K562 (cell line): ENCODE data around the gene GCNT2. TPM values are rescaled to one million over a fixed set of nuclear protein-coding genes. Genes with fewer than 3 reads are reported as not detected.

Experiments
- ATAC-seq: fragments of 200-7000 bp; cut with Tn5 transposase; 3 replicates; pipeline ENCODE4 v1.9.1; 2020; ENCODE audit warnings: moderate library complexity
- BruUV-seq: library from RNA; stranded (reverse); fragments of 400-500 nt; replicated peaks from 2 replicates; lab custom pipeline; 2021; lab: Mats Ljungman, UMichigan
- CTCF ChIA-PET: fragments of 300-600 bp; formaldehyde crosslinking; extraction: SDS; loops from one replicate; lab custom pipeline; 2021; ENCODE audit warnings: low intra/inter-chr PET ratio; lab: Yijun Ruan, JAX
- POLR2A ChIA-PET: fragments of 300-600, 350-650 bp; sonication (Branson Sonifier 250); formaldehyde crosslinking; extraction: SDS; loops from one replicate; lab custom pipeline; 2021; ENCODE audit warnings: antibody characterized with exemption, inconsistent platforms; lab: Yijun Ruan, JAX
- DNase-seq, 4 experiments: peaks; one replicate each; pipeline versions ENCODE4 v3.0.0 to v3.0.0-alpha.2; 2011 to 2018; ENCODE audit warnings: low spot score in 3 of 4, mixed read lengths in 3 of 4; ENCODE audit errors: extremely low read depth in 1 of 4
- FAIRE-seq: peaks from 2 replicates; lab custom pipeline; 2011; peaks lifted over from hg19 to GRCh38; lab: Jason Lieb, UNC
- H2AFZ ChIP-seq: 2 replicates; pipeline ENCODE4 v1.6.0; 2011; ENCODE audit warnings: low read depth, low read length, control low read depth, inconsistent platforms
- H3K27ac ChIP-seq: fragments of 200-600 bp; 3 replicates; pipeline ENCODE4 v1.8.0; 2011; ENCODE audit warnings: low read depth, mild to moderate bottlenecking, control low read depth, inconsistent platforms, low read length, moderate library complexity, mixed read lengths; ENCODE audit errors: extremely low read depth
- H3K27me3 ChIP-seq, 2 experiments: fragments of 300-600 bp in 1 of 2; 2 replicates in 1 of 2; 3 replicates in 1 of 2; pipeline versions ENCODE4 v1.6.0 to v1.8.0; 2011; ENCODE audit warnings: inconsistent platforms in 2 of 2, low read length in 2 of 2, mild to moderate bottlenecking in 1 of 2, mixed read lengths in 1 of 2, moderate library complexity in 1 of 2; ENCODE audit not compliant: control insufficient read depth in 2 of 2, insufficient read depth in 2 of 2
- H3K36me3 ChIP-seq: fragments of 300-600 bp; 3 replicates; pipeline ENCODE4 v1.8.0; 2011; ENCODE audit warnings: mild to moderate bottlenecking, low read length, inconsistent platforms; ENCODE audit not compliant: control insufficient read depth, insufficient read depth
- H3K4me1 ChIP-seq, 2 experiments: fragments of 200-600 bp in 1 of 2; replicated peaks in 1 of 2; 2 replicates in 1 of 2; 3 replicates in 1 of 2; pipeline versions ENCODE4 v1.5.1 to v1.8.0; 2011; ENCODE audit warnings: inconsistent platforms in 2 of 2, low read length in 2 of 2, mild to moderate bottlenecking in 1 of 2, mixed read lengths in 1 of 2, moderate library complexity in 1 of 2; ENCODE audit not compliant: control insufficient read depth in 2 of 2, insufficient read depth in 2 of 2
- H3K4me2 ChIP-seq: 2 replicates; pipeline ENCODE4 v1.6.1; 2011; ENCODE audit warnings: low read length, control low read depth, inconsistent platforms, mixed read lengths; ENCODE audit not compliant: insufficient read depth
- H3K4me3 ChIP-seq: fragments of 200-600 bp; sonication (generic), shearing (Covaris generic); 2 replicates; pipeline ENCODE4 v1.5.1; 2016; ENCODE audit warnings: control low read depth, inconsistent platforms
- H3K79me2 ChIP-seq: fragments of 200-600 bp; 3 replicates; pipeline ENCODE4 v1.8.0; 2011; ENCODE audit warnings: low read length, inconsistent platforms; ENCODE audit not compliant: control insufficient read depth, insufficient read depth
- H3K9ac ChIP-seq, 2 experiments: 2 replicates each; pipeline versions ENCODE4 v1.6.0 to v1.6.1; 2011; ENCODE audit warnings: low read depth in 2 of 2, low read length in 2 of 2, control low read depth in 1 of 2, inconsistent platforms in 1 of 2, mild to moderate bottlenecking in 1 of 2, mixed read lengths in 1 of 2; ENCODE audit not compliant: insufficient read depth in 1 of 2
- H3K9me1 ChIP-seq: one replicate; pipeline ENCODE4 v1.6.0; 2011; ENCODE audit warnings: inconsistent platforms, mild to moderate bottlenecking, low read length, moderate library complexity; ENCODE audit not compliant: control insufficient read depth, insufficient read depth
- H3K9me3 ChIP-seq: replicated peaks from 2 replicates; pipeline ENCODE4 v1.5.1; 2011; ENCODE audit warnings: low read depth, low read length, inconsistent platforms; ENCODE audit not compliant: control insufficient read depth, insufficient read depth
- H4K20me1 ChIP-seq: replicated peaks from 2 replicates; pipeline ENCODE4 v1.6.1; 2011; ENCODE audit warnings: low read length, inconsistent platforms, mixed read lengths; ENCODE audit not compliant: control insufficient read depth, insufficient read depth
- ATF1 ChIP-seq, 2 experiments: fragments of 450-650 bp in 1 of 2; IDR thresholded peaks; 2 replicates each; pipeline ENCODE4 v1.6.1; 2016; ENCODE audit warnings: missing compliant biosample characterization in 1 of 2, missing genetic modification characterization in 1 of 2
- C11orf30 ChIP-seq: fragments of 450-650 bp; IDR thresholded peaks from 2 replicates; pipeline ENCODE4 v1.6.1; 2016; ENCODE audit warnings: low read depth, mild to moderate bottlenecking
- CEBPB ChIP-seq: fragments of 450-650 bp; IDR thresholded peaks from 2 replicates; pipeline ENCODE4 v1.6.1; 2016; ENCODE audit warnings: missing genetic modification characterization, missing compliant biosample characterization
- CEBPG ChIP-seq, 3 experiments: fragments of 200-800 bp in 1 of 3; sonication (Bioruptor generic) in 1 of 3; sonication (generic) in 1 of 3; formaldehyde crosslinking in 1 of 3; IDR thresholded peaks in 2 of 3; conservative IDR thresholded peaks in 1 of 3; 2 replicates each; pipeline versions ENCODE4 v1.6.1 to v1.8.0; 2016 to 2022; ENCODE audit warnings: missing compliant biosample characterization in 2 of 3, missing genetic modification characterization in 2 of 3, mild to moderate bottlenecking in 1 of 3, missing genetic modification reagents in 1 of 3
- CTBP1 ChIP-seq: fragments of 450-650 bp; IDR thresholded peaks from 2 replicates; pipeline ENCODE4 v1.6.1; 2016; ENCODE audit warnings: borderline replicate concordance
- MAFG ChIP-seq: fragments of 450-650 bp; conservative IDR thresholded peaks from 2 replicates; pipeline ENCODE4 v1.6.1; 2016; ENCODE audit warnings: missing genetic modification characterization, missing compliant biosample characterization
- MAFK ChIP-seq: IDR thresholded peaks from 2 replicates; pipeline ENCODE4 v1.6.1; 2011; ENCODE audit warnings: low read length, improper control_type of control experiment
- MECOM ChIP-seq: fragments of 250-450 bp; sonication (Bioruptor Pico); IDR thresholded peaks from 2 replicates; pipeline ENCODE4 v1.8.0; 2022; ENCODE audit warnings: inconsistent platforms
- MEIS2 ChIP-seq: fragments of 450-650 bp; IDR thresholded peaks from 2 replicates; pipeline ENCODE4 v1.6.1; 2014; ENCODE audit warnings: mild to moderate bottlenecking; ENCODE audit not compliant: partially characterized antibody
- NFIC ChIP-seq: fragments of 450-650 bp; IDR thresholded peaks from 2 replicates; pipeline ENCODE4 v1.6.1; 2017; ENCODE audit warnings: mild to moderate bottlenecking, inconsistent platforms
- NR2C2 ChIP-seq, 2 experiments: fragments of 200-800 bp in 1 of 2; sonication (Bioruptor generic) in 1 of 2; sonication (generic) in 1 of 2; formaldehyde crosslinking in 1 of 2; IDR thresholded peaks; 2 replicates each; pipeline versions ENCODE4 v1.6.1 to v1.8.0; 2016 to 2022; ENCODE audit warnings: mild to moderate bottlenecking in 1 of 2, missing compliant biosample characterization in 1 of 2, missing genetic modification characterization in 1 of 2, missing genetic modification reagents in 1 of 2
- SIX5 ChIP-seq, 2 experiments: IDR thresholded peaks; 2 replicates each; pipeline ENCODE4 v1.6.1; 2011; ENCODE audit warnings: low read length in 2 of 2, borderline replicate concordance in 1 of 2, low read depth in 1 of 2, mild to moderate bottlenecking in 1 of 2, moderate library complexity in 1 of 2; ENCODE audit not compliant: insufficient read depth in 1 of 2
- TAF7 ChIP-seq: fragments of 450-650 bp; IDR thresholded peaks from 2 replicates; pipeline ENCODE4 v1.6.1; 2016; ENCODE audit warnings: missing genetic modification characterization, missing compliant biosample characterization
- ZNF274 ChIP-seq: IDR thresholded peaks from 2 replicates; pipeline ENCODE4 v1.6.1; 2011; ENCODE audit warnings: low read depth, mild to moderate bottlenecking, low read length, moderate library complexity, borderline replicate concordance
- ZNF316 ChIP-seq: fragments of 450-650 bp; IDR thresholded peaks from 2 replicates; pipeline ENCODE4 v1.6.1; 2016
- WGBS: fragments of 100-300 bp; shearing (Covaris generic); methylation state at CpG from one replicate; pipeline ENCODE4 v1.1.6; 2016; ENCODE audit warnings: low coverage, mixed read lengths; ENCODE audit not compliant: insufficient coverage; ENCODE audit errors: missing lambda C conversion rate; 5-methylcytosine and 5-hydroxymethylcytosine counted together
- in situ Hi-C: fragments of 300-500 bp; cut with MboI; formaldehyde crosslinking; loops from 4 replicates; pipeline ENCODE4 v1.15.0; 2018; ENCODE audit warnings: inconsistent platforms, mixed read lengths
- intact Hi-C: fragments of 100-400 bp; cut with micrococcal nuclease; formaldehyde crosslinking; loops from 2 replicates; pipeline ENCODE4 v1.14.2; 2022
- polyA plus RNA-seq, 8 experiments: library from polyadenylated mRNA; depleted of rRNA in 4 of 8; stranded (reverse) in 5 of 8; unstranded in 3 of 8; fragments of >200 nt; fragmentation: Nextera tagmentation in 2 of 8; fragmentation: Illumina TruSeq in 1 of 8; extraction: Ambion mirVana in 2 of 8; extraction: Trizol in 1 of 8; gene quantifications; 2 replicates each; pipeline versions ENCODE4 v1.2.1 to v1.2.3, GENCODE V29; 2011 to 2014; ENCODE audit warnings: inconsistent platforms in 1 of 8, missing spikeins in 1 of 8
- total RNA-seq, 7 experiments: library from RNA; depleted of rRNA in 6 of 7; stranded (reverse); fragments of >200 nt in 6 of 7; fragmentation: Illumina TruSeq in 2 of 7; extraction: Trizol in 2 of 7; gene quantifications; 2 replicates each; pipeline versions ENCODE4 v1.2.1 to v1.2.3, GENCODE V29; 2011 to 2021; ENCODE audit warnings: low replicate concordance in 1 of 7
- TF ChIP-seq, protein P1 (sequence below): fragments of 450-650 bp; IDR thresholded peaks from 2 replicates; pipeline ENCODE4 v1.6.1; 2016
- TF ChIP-seq, protein P2 (sequence below): sonication (generic); formaldehyde crosslinking; IDR thresholded peaks from 2 replicates; pipeline ENCODE4 v1.9.0; 2022; ENCODE audit warnings: mild to moderate bottlenecking, missing genetic modification reagents
- TF ChIP-seq, protein P3 (sequence below), 2 experiments: fragments of 450-650 bp; IDR thresholded peaks; 2 replicates each; pipeline ENCODE4 v1.6.1; 2016
- TF ChIP-seq, protein P4 (sequence below): fragments of 250-450 bp; sonication (Bioruptor Pico); IDR thresholded peaks from 2 replicates; pipeline ENCODE4 v1.8.0; 2021; ENCODE audit warnings: moderate library complexity, mild to moderate bottlenecking, inconsistent platforms

GCNT2 gene
- total and polyA plus RNA-seq, 9 of the 15 experiments (the other 6 are each of a cell fraction or from before 2014, with no cell fraction given), result 0.78 to 2.6 (median 1.6) TPM

DNA sequence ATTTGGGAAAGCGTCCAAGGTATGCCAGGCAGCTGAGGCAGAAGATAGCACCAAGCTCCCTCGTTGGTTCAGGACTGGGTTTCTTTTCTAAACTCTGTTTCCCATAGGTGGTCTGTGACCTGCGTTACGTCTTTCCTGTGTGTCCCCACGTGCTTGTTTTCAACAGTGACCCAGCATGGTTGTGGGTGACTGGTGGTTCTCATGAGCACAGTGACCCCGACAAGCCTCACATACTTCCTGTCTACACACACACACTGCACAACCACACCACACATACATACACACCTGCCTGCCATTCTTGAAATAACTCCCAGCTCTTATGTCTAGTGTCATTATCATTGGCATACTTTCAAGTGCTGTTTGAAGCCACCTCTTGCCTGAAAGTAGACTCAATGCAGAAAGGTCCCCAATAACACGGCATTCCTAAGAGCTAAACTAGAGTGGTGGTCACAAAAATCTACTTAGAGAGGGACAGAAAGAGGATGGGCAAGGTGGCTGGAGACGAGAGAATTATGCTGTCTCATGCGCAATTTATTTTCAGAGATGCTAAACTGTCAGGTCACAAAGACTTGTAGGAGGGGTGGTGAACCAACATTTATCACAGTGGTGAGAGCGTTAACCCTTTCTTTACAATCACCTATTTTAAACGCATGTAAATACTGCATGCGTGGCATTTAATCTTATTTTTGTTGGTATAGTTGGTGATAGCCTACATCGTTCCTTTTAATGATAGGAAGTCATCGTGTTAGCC is 66.7 kb downstream of the GCNT2 start:
- Histone ChIP-seq H3K4me3 (no peak overlapping the region), H3K4me2 (no peak overlapping the region), H2AFZ (no peak overlapping the region; the same call in 1 of the 2 replicates), H3K27me3 (peaks cover 5 to 39% of the 10 kb centered on the region in 2 experiments; a peak in 4 of 5 replicates), H3K9ac (no peak overlapping the region), H3K36me3 (no peaks in the 10 kb centered on the region), H3K9me3 (no peaks in the 10 kb centered on the region), H3K9me1 (no peaks in the 10 kb centered on the region), H3K4me1 (peaks cover 17 to 26% of the 10 kb centered on the region in 2 experiments), H4K20me1 (no peaks in the 10 kb centered on the region), H3K27ac (no peak overlapping the region), H3K79me2 (no peaks in the 10 kb centered on the region)
- DNase-seq, result peak in 2 of 4 experiments; percentile 36 to 38
- peak; percentile 57 for ATAC-seq
- intact Hi-C loops (no loop called here), in situ Hi-C loops (no loop called here)
- no TSS peak for BruUV-seq
- FAIRE-seq, result no peak
- ChIA-PET CTCF (no interaction called here), POLR2A (interaction anchor here (1.5 kb wide), 1 partner anchor 12 kb away, joined by 3 read pairs; no protein-coding TSS in a partner anchor)
- WGBS, result 11% methylated on average over 14 of the region's 14 CpGs
- TF ChIP-seq TAF7 (tag), result no peak
- 0 out of 2 replicates have a peak, but pooled peaks have one; percentile 50 for TF ChIP-seq MECOM (CRISPR knock-in tag)
- TF ChIP-seq CTBP1, result peak; percentile 39; the same call in 1 of the 2 replicates
- TF ChIP-seq MAFG (tag), result peak; percentile 79
- TF ChIP-seq NFIC, result peak; percentile 8; the same call in 1 of the 2 replicates
- no peak for TF ChIP-seq CEBPG (CRISPR knock-in tag; IDR thresholded peaks at IDR 0.05)
- no peak for TF ChIP-seq CEBPG (tag; conservative IDR thresholded peaks at IDR 0.05 in 1 of 2, IDR thresholded peaks at IDR 0.05 in 1 of 2)
- no peak for TF ChIP-seq ATF1 (CRISPR knock-in tag; IDR thresholded peaks at IDR 0.05)
- no peak for TF ChIP-seq ATF1 (tag; IDR thresholded peaks at IDR 0.05)
- peak; percentile 26; the same call in 1 of the 2 replicates for TF ChIP-seq CEBPB (tag)
- TF ChIP-seq ZNF274, result no peak
- no peak for TF ChIP-seq SIX5 (IDR thresholded peaks at IDR 0.05; ENCODE audit: borderline replicate concordance in 1 of 2, insufficient read depth in 1 of 2, low read depth in 1 of 2, low read length in 2 of 2)
- TF ChIP-seq, protein P1, sequence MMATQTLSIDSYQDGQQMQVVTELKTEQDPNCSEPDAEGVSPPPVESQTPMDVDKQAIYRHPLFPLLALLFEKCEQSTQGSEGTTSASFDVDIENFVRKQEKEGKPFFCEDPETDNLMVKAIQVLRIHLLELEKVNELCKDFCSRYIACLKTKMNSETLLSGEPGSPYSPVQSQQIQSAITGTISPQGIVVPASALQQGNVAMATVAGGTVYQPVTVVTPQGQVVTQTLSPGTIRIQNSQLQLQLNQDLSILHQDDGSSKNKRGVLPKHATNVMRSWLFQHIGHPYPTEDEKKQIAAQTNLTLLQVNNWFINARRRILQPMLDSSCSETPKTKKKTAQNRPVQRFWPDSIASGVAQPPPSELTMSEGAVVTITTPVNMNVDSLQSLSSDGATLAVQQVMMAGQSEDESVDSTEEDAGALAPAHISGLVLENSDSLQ, result peak; percentile 75
- no peak for TF ChIP-seq NR2C2 (CRISPR knock-in tag; IDR thresholded peaks at IDR 0.05)
- TF ChIP-seq NR2C2 (tag; IDR thresholded peaks at IDR 0.05), result no peak
- peak; percentile 92 for TF ChIP-seq MEIS2
- peak; percentile 52; the same call in 1 of the 2 replicates for TF ChIP-seq MAFK
- TF ChIP-seq, protein P2, sequence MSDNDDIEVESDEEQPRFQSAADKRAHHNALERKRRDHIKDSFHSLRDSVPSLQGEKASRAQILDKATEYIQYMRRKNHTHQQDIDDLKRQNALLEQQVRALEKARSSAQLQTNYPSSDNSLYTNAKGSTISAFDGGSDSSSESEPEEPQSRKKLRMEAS, result 0 out of 2 replicates have a peak, but pooled peaks have one; percentile 12
- TF ChIP-seq, protein P3, sequence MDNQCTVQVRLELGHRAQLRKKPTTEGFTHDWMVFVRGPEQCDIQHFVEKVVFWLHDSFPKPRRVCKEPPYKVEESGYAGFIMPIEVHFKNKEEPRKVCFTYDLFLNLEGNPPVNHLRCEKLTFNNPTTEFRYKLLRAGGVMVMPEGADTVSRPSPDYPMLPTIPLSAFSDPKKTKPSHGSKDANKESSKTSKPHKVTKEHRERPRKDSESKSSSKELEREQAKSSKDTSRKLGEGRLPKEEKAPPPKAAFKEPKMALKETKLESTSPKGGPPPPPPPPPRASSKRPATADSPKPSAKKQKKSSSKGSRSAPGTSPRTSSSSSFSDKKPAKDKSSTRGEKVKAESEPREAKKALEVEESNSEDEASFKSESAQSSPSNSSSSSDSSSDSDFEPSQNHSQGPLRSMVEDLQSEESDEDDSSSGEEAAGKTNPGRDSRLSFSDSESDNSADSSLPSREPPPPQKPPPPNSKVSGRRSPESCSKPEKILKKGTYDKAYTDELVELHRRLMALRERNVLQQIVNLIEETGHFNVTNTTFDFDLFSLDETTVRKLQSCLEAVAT (IDR thresholded peaks at IDR 0.05), result no peak
- TF ChIP-seq, protein P4, sequence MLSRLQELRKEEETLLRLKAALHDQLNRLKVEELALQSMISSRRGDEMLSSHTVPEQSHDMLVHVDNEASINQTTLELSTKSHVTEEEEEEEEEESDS (CRISPR knock-in tag), result no peak
- peak; percentile 79 for TF ChIP-seq C11orf30
- TF ChIP-seq ZNF316, result peak; percentile 90
